K562 (cell line): ENCODE data around the gene LRRC74B. TPM values are rescaled to one million over a fixed set of nuclear protein-coding genes. Genes with fewer than 3 reads are reported as not detected.

Experiments
- ARID3B ChIP-seq: fragments of 250-450 bp; sonication (Bioruptor Pico); IDR thresholded peaks from 2 replicates; pipeline ENCODE4 v1.4.0; 2020; ENCODE audit warnings: borderline replicate concordance
- E2F3 ChIP-seq: fragments of 250-450 bp; sonication (Bioruptor Pico); IDR thresholded peaks from 2 replicates; pipeline ENCODE4 v1.4.0; 2020; ENCODE audit warnings: mild to moderate bottlenecking
- ERF ChIP-seq: fragments of 450-650 bp; formaldehyde crosslinking; IDR thresholded peaks from 2 replicates; pipeline ENCODE4 v1.4.0; 2020; ENCODE audit warnings: mild to moderate bottlenecking, mixed read lengths
- GATAD2B ChIP-seq: fragments of 450-650 bp; IDR thresholded peaks from 2 replicates; pipeline ENCODE4 v1.6.1; 2017; ENCODE audit warnings: mild to moderate bottlenecking, borderline replicate concordance
- GTF2E2 ChIP-seq: fragments of 200-800 bp; sonication (Bioruptor generic); IDR thresholded peaks from 2 replicates; pipeline ENCODE4 v1.6.1; 2016; ENCODE audit warnings: missing genetic modification characterization, missing compliant biosample characterization
- HDAC8 ChIP-seq: fragments of 450-650 bp; IDR thresholded peaks from 2 replicates; pipeline ENCODE4 v1.6.1; 2016; ENCODE audit warnings: mild to moderate bottlenecking, missing genetic modification characterization, moderate library complexity, missing compliant biosample characterization
- MCM5 ChIP-seq: fragments of 450-650 bp; IDR thresholded peaks from 2 replicates; pipeline ENCODE4 v1.6.1; 2016; ENCODE audit warnings: low read depth
- MITF ChIP-seq: IDR thresholded peaks from 2 replicates; pipeline ENCODE4 v1.6.1; 2014; ENCODE audit warnings: antibody characterized with exemption
- MYBL2 ChIP-seq, 2 experiments: fragments of 450-650 bp in 1 of 2; sonication (generic) in 1 of 2; formaldehyde crosslinking in 1 of 2; IDR thresholded peaks; 2 replicates each; pipeline versions ENCODE4 v1.6.1 to v1.8.1; 2017 to 2022; ENCODE audit warnings: borderline replicate concordance in 1 of 2, inconsistent platforms in 1 of 2, low read depth in 1 of 2, mild to moderate bottlenecking in 1 of 2, missing genetic modification reagents in 1 of 2, moderate library complexity in 1 of 2
- POLR2G ChIP-seq: fragments of 200-400 bp; formaldehyde crosslinking; IDR thresholded peaks from 2 replicates; pipeline ENCODE4 v1.6.1; 2017; ENCODE audit warnings: low read depth, mild to moderate bottlenecking, antibody characterized with exemption, low read length, moderate library complexity
- USF1 ChIP-seq: sonication (generic); formaldehyde crosslinking; IDR thresholded peaks from 2 replicates; pipeline ENCODE4 v1.9.0; 2022; ENCODE audit warnings: mild to moderate bottlenecking, missing genetic modification reagents
- USF2 ChIP-seq: sonication (generic); formaldehyde crosslinking; IDR thresholded peaks from 2 replicates; pipeline ENCODE4 v1.5.0; 2020; ENCODE audit warnings: missing genetic modification reagents
- ZC3H8 ChIP-seq: fragments of 450-650 bp; IDR thresholded peaks from 2 replicates; pipeline ENCODE4 v1.6.1; 2017
- ZFPM2 ChIP-seq: fragments of 250-450 bp; sonication (Bioruptor Pico); IDR thresholded peaks from 2 replicates; pipeline ENCODE4 v1.5.1; 2022; ENCODE audit warnings: mild to moderate bottlenecking
- ZKSCAN1 ChIP-seq: fragments of 150-350 bp; IDR thresholded peaks from 2 replicates; pipeline ENCODE4 v1.6.1; 2016; ENCODE audit warnings: low read depth, low read length
- ZNF586 ChIP-seq: fragments of 450-650 bp; formaldehyde crosslinking; conservative IDR thresholded peaks from 2 replicates; pipeline ENCODE4 v1.4.0; 2020; ENCODE audit warnings: mild to moderate bottlenecking, moderate library complexity
- ZNF766 ChIP-seq: fragments of 200-800 bp; sonication (Bioruptor generic); conservative IDR thresholded peaks from 2 replicates; pipeline ENCODE4 v1.6.1; 2016; ENCODE audit warnings: missing genetic modification characterization, missing compliant biosample characterization
- polyA plus RNA-seq, 8 experiments: library from polyadenylated mRNA; depleted of rRNA in 4 of 8; stranded (reverse) in 5 of 8; unstranded in 3 of 8; fragments of >200 nt; fragmentation: Nextera tagmentation in 2 of 8; fragmentation: Illumina TruSeq in 1 of 8; extraction: Ambion mirVana in 2 of 8; extraction: Trizol in 1 of 8; gene quantifications; 2 replicates each; pipeline versions ENCODE4 v1.2.1 to v1.2.3, GENCODE V29; 2011 to 2014; ENCODE audit warnings: inconsistent platforms in 1 of 8, missing spikeins in 1 of 8
- total RNA-seq, 7 experiments: library from RNA; depleted of rRNA in 6 of 7; stranded (reverse); fragments of >200 nt in 6 of 7; fragmentation: Illumina TruSeq in 2 of 7; extraction: Trizol in 2 of 7; gene quantifications; 2 replicates each; pipeline versions ENCODE4 v1.2.1 to v1.2.3, GENCODE V29; 2011 to 2021; ENCODE audit warnings: low replicate concordance in 1 of 7
- TF ChIP-seq, protein P1 (sequence below), 2 experiments: fragments of 450-650 bp in 1 of 2; sonication (generic) in 1 of 2; formaldehyde crosslinking in 1 of 2; IDR thresholded peaks in 1 of 2; conservative IDR thresholded peaks in 1 of 2; 2 replicates each; pipeline versions ENCODE4 v1.6.1 to v1.8.1; 2016 to 2023; ENCODE audit warnings: mild to moderate bottlenecking in 2 of 2, moderate library complexity in 2 of 2, inconsistent platforms in 1 of 2, missing genetic modification reagents in 1 of 2
- TF ChIP-seq, protein P2 (sequence below): fragments of 250-450 bp; sonication (Bioruptor Pico); IDR thresholded peaks from 2 replicates; pipeline ENCODE4 v1.5.0; 2021
- TF ChIP-seq, protein P3 (sequence below): fragments of 450-650 bp; IDR thresholded peaks from 2 replicates; pipeline ENCODE4 v1.6.1; 2016

The LRRC74B gene
- total and polyA plus RNA-seq, 9 of the 15 experiments (the other 6 are each of a cell fraction or from before 2014, with no cell fraction given), result not detected

DNA sequence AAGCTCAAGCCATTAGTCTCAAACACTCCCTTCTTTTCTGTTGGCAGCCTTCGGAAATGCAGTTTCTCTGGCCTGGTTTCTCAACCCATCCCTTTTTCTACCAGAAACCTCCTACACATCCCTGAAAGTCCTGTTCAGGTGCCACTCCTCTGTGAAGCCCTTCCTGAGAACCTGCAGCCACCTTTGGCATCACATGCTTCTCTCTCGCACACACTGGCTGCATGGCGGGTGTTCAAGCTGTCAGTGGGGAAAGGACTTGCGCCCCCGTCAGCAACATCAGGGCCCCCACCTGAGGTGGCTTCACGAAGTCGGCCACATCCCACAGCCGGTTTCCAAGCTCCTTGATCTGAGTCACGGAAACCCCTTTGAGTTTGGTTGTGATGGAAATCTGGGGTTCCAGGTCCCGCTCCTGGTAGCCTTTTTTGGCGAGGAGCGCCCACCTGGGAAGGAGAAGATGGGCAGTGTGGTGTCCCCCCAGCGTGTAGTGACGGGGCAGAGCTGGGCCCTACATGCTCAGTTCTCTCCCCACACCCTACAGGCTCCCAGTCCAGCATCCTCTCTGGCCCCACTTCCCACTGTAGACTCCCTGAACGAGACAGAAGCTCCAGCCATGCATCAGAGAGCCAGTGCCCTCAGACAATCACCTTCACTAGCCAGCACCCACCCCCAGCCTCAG, 1.7 kb upstream of the LRRC74B start (continued):
- TF ChIP-seq MITF, result no peak
- 0 out of 2 replicates have a peak, but pooled peaks have one; percentile 59 for TF ChIP-seq ERF (CRISPR knock-in tag)
- TF ChIP-seq MCM5, result no peak
- 0 out of 2 replicates have a peak, but pooled peaks have one; percentile 6 for TF ChIP-seq ZNF586 (CRISPR knock-in tag)
- TF ChIP-seq, protein P1, sequence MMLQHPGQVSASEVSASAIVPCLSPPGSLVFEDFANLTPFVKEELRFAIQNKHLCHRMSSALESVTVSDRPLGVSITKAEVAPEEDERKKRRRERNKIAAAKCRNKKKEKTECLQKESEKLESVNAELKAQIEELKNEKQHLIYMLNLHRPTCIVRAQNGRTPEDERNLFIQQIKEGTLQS (IDR thresholded peaks at IDR 0.05), result no peak
- TF ChIP-seq, protein P1 (CRISPR knock-in tag; conservative IDR thresholded peaks at IDR 0.05), result no peak
- TF ChIP-seq GTF2E2 (tag), result no peak
- no peak for TF ChIP-seq ZC3H8
- TF ChIP-seq MYBL2 (IDR thresholded peaks at IDR 0.05; ENCODE audit: low read depth), result no peak
- no peak for TF ChIP-seq MYBL2 (CRISPR knock-in tag; IDR thresholded peaks at IDR 0.05; ENCODE audit: borderline replicate concordance)
- TF ChIP-seq ZKSCAN1, result no peak
- 0 out of 2 replicates have a peak, but pooled peaks have one; percentile 19 for TF ChIP-seq USF1 (CRISPR knock-in tag)
- no peak for TF ChIP-seq ZFPM2 (CRISPR knock-in tag)
- TF ChIP-seq POLR2G, result no peak
- TF ChIP-seq GATAD2B, result no peak
- no peak for TF ChIP-seq USF2 (CRISPR knock-in tag)
- TF ChIP-seq E2F3 (CRISPR knock-in tag), result peak; percentile 40; the same call in 1 of the 2 replicates
- 0 out of 2 replicates have a peak, but pooled peaks have one; percentile 18 for TF ChIP-seq ARID3B (CRISPR knock-in tag)
- TF ChIP-seq, protein P2, sequence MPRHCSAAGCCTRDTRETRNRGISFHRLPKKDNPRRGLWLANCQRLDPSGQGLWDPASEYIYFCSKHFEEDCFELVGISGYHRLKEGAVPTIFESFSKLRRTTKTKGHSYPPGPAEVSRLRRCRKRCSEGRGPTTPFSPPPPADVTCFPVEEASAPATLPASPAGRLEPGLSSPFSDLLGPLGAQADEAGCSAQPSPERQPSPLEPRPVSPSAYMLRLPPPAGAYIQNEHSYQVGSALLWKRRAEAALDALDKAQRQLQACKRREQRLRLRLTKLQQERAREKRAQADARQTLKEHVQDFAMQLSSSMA (CRISPR knock-in tag), result no peak
- 0 out of 2 replicates have a peak, but pooled peaks have one; percentile 39 for TF ChIP-seq HDAC8
- TF ChIP-seq, protein P3, sequence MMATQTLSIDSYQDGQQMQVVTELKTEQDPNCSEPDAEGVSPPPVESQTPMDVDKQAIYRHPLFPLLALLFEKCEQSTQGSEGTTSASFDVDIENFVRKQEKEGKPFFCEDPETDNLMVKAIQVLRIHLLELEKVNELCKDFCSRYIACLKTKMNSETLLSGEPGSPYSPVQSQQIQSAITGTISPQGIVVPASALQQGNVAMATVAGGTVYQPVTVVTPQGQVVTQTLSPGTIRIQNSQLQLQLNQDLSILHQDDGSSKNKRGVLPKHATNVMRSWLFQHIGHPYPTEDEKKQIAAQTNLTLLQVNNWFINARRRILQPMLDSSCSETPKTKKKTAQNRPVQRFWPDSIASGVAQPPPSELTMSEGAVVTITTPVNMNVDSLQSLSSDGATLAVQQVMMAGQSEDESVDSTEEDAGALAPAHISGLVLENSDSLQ, result no peak
- no peak for TF ChIP-seq ZNF766 (CRISPR knock-in tag)
